SH-SY5Y (cell line): ENCODE measurements around the gene DENND1B.

Source experiments
- GATA2 ChIP-seq: IDR thresholded peaks from 2 replicates; pipeline ENCODE4 v1.6.1; 2011; ENCODE audit warnings: mild to moderate bottlenecking, low read depth, low read length
- GATA3 ChIP-seq: IDR thresholded peaks from 2 replicates; pipeline ENCODE4 v1.6.1; 2011; ENCODE audit warnings: low read depth, mild to moderate bottlenecking, low read length, moderate library complexity

- TF ChIP-seq GATA2 (no peak), GATA3 (no peak)
Observed at GRCh38 chr1:197671920-197672319, 103.4 kb downstream of the DENND1B start.
